A549 (cell line): Measurements from ENCODE around the gene PBX3.

Experiments used
- CTCF ChIP-seq: fragments of >200 bp; sonication (Bioruptor Twin); formaldehyde crosslinking; IDR thresholded peaks from 3 replicates; pipeline ENCODE4 v1.5.1; 2016
- E2F6 ChIP-seq: IDR thresholded peaks from 2 replicates; pipeline ENCODE4 v1.6.1; 2012; ENCODE audit warnings: low read depth, borderline replicate concordance
- EP300 ChIP-seq, 2 experiments: fragments of >200 bp; sonication (Bioruptor Twin); formaldehyde crosslinking; IDR thresholded peaks; 2 replicates in 1 of 2; 3 replicates in 1 of 2; pipeline ENCODE4 v1.6.1; 2016 to 2017
- JUN ChIP-seq, 2 experiments: fragments of >200 bp; sonication (Bioruptor Twin); formaldehyde crosslinking; IDR thresholded peaks; 2 replicates in 1 of 2; 3 replicates in 1 of 2; pipeline ENCODE4 v1.6.1; 2016 to 2017
- KDM5A ChIP-seq: fragments of 200-600 bp; sonication (generic); IDR thresholded peaks from 2 replicates; pipeline ENCODE4 v1.6.1; 2016; ENCODE audit warnings: antibody characterized with exemption, mild to moderate bottlenecking
- MAFK ChIP-seq: fragments of 450-650 bp; IDR thresholded peaks from 2 replicates; pipeline ENCODE4 v1.6.1; 2014; ENCODE audit not compliant: partially characterized antibody
- SMC3 ChIP-seq: fragments of >200 bp; sonication (Bioruptor Twin); formaldehyde crosslinking; IDR thresholded peaks from 3 replicates; pipeline ENCODE4 v1.6.1; 2018; ENCODE audit warnings: inconsistent platforms
- USF2 ChIP-seq: fragments of 450-650 bp; IDR thresholded peaks from 2 replicates; pipeline ENCODE4 v1.6.1; 2014; ENCODE audit warnings: antibody characterized with exemption
- ZFP36 ChIP-seq: fragments of 450-650 bp; IDR thresholded peaks from 2 replicates; pipeline ENCODE4 v1.6.1; 2014; ENCODE audit warnings: borderline replicate concordance; ENCODE audit not compliant: partially characterized antibody

- TF ChIP-seq ZFP36 (no peak), CTCF (no peak), USF2 (no peak), E2F6 (no peak), KDM5A (no peak), EP300 (IDR thresholded peaks at IDR 0.05) (no peak), SMC3 (no peak), JUN (IDR thresholded peaks at IDR 0.05) (no peak), MAFK (no peak)
These were observed 137.0 kb downstream of the PBX3 start for GRCh38 chr9:125884218-125884595.
